ENCODE measurements around the gene GABARAP. TPM values are rescaled to one million over a fixed set of nuclear protein-coding genes. Genes with fewer than 3 reads are reported as not detected.

Gene GABARAP
- total RNA-seq, 1 donor from 2014 or later, result 147 TPM

DNA sequence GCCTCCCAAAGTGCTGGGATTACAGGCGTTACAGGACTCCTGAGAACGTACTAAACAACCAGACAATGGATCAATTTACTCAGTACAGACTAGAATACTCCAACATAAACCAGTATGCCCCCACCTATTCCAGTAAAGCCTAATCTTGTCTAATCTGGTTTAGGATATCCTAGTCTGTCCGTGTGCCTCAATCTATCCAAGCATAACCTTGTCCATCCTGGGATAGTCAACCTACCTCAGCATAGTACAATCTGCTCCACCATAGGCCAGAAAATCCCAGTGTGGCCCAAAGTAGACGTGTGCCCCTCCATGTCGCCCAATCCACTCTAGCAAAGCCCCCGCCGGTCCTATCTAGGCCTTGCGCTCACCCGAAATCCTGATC, 8.6 kb downstream of the GABARAP start:
- no peaks in the 10 kb centered on the region for H3K9me3 Mint-ChIP-seq
- intact Hi-C loops (cut with micrococcal nuclease), result loop anchor here (1.0 kb wide), 1 partner anchor 12 kb away; no protein-coding TSS in a partner anchor
- peak overlapping the region; percentile 98 for H3K4me3 Mint-ChIP-seq (ENCODE audit: low read depth)
- H3K36me3 Mint-ChIP-seq (ENCODE audit: low read depth), result peaks cover 58% of the 10 kb centered on the region
- no peak for DNase-seq (ENCODE audit: low spot score)
- peaks cover 38% of the 10 kb centered on the region for H3K4me1 Mint-ChIP-seq (ENCODE audit: low read depth)
- H3K27ac Mint-ChIP-seq, result peak overlapping the region; percentile 87
- H3K27me3 Mint-ChIP-seq (ENCODE audit: low read depth), result no peaks in the 10 kb centered on the region

GRCh38 chr17:7232114-7232513, 10.1 kb downstream of the GABARAP start:
- H3K4me3 Mint-ChIP-seq (ENCODE audit: low read depth), result peak overlapping the region; percentile 27
- peaks cover 40% of the 10 kb centered on the region for H3K4me1 Mint-ChIP-seq (ENCODE audit: low read depth)
- no peak for DNase-seq (ENCODE audit: low spot score)
- no peaks in the 10 kb centered on the region for H3K9me3 Mint-ChIP-seq
- H3K27me3 Mint-ChIP-seq (ENCODE audit: low read depth), result no peaks in the 10 kb centered on the region
- H3K36me3 Mint-ChIP-seq (ENCODE audit: low read depth), result peaks cover 63% of the 10 kb centered on the region
- intact Hi-C loops (cut with micrococcal nuclease), result no loop called here
- peak overlapping the region; percentile 17 for H3K27ac Mint-ChIP-seq

- Mint-ChIP-seq H3K27me3 (ENCODE audit: low read depth) (no peaks in the 10 kb centered on the region), H3K27ac (no peak overlapping the region), H3K36me3 (ENCODE audit: low read depth) (peaks cover 57% of the 10 kb centered on the region), H3K4me1 (ENCODE audit: low read depth) (peaks cover 20% of the 10 kb centered on the region), H3K4me3 (ENCODE audit: low read depth) (no peak overlapping the region), H3K9me3 (no peaks in the 10 kb centered on the region)
- DNase-seq (ENCODE audit: low spot score), result no peak
- intact Hi-C loops (cut with micrococcal nuclease), result no loop called here
These were observed 12.7 kb downstream of the GABARAP start for GRCh38 chr17:7229504-7229903.

- no peak for DNase-seq (ENCODE audit: low spot score)
- no peak overlapping the region for H3K27ac Mint-ChIP-seq
- no peaks in the 10 kb centered on the region for H3K27me3 Mint-ChIP-seq (ENCODE audit: low read depth)
- H3K9me3 Mint-ChIP-seq, result no peaks in the 10 kb centered on the region
- intact Hi-C loops (cut with micrococcal nuclease), result no loop called here
- peaks cover 60% of the 10 kb centered on the region for H3K36me3 Mint-ChIP-seq (ENCODE audit: low read depth)
- peaks cover 20% of the 10 kb centered on the region for H3K4me1 Mint-ChIP-seq (ENCODE audit: low read depth)
- H3K4me3 Mint-ChIP-seq (ENCODE audit: low read depth), result no peak overlapping the region
These were observed 13.3 kb downstream of the GABARAP start for GRCh38 chr17:7228920-7229319.

DNA sequence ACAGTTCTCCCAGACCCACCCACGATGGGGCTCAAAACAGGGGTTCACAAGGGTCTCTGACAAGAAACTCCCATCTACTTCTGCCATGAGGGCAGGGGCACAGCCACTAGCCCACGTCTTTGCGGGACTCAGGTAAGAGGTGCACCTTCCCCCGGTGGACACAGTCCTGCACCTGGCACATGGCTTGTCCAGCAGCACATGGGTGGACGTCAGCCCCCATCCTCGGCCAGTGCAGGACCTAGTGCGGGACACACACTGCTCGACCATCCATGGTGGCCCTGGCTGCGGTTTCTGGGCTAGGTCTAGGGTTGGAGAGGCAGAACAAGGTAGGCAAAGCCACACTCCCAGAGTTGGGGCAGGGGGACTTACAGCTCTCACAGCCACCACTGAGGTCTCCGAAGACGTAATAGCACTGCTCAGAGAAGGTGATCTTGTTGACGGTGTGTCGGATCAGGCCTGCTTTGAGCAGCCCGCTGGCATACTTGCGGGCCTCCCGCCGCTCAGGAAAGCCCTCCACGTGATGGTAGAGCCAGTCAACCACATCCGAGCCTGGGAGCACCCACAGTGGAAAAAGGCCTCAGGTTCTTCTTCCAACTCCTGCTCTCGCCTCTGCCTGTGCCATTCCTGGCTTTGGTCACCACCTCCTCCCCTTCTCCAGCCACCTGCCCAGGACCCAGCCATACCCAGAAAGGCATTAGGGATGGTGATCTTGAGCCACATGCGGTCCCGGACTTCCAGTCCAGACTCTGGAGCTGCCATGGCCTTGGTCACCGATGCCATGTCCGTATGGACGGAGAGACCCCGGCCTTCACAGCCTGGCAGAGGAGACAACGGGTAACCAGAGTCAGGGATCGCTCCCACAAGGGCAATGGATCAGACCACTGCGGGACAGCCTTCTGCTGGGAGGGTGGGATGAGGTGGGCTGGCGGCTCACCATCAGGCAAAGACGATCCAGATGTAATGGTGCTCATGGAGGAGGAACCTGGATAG, 15.2 kb downstream of the GABARAP start:
- Mint-ChIP-seq H3K36me3 (ENCODE audit: low read depth) (peaks cover 74% of the 10 kb centered on the region), H3K27me3 (ENCODE audit: low read depth) (no peaks in the 10 kb centered on the region), H3K4me3 (ENCODE audit: low read depth) (no peak overlapping the region), H3K27ac (no peak overlapping the region), H3K4me1 (ENCODE audit: low read depth) (peaks cover 6% of the 10 kb centered on the region), H3K9me3 (no peaks in the 10 kb centered on the region)
- DNase-seq (ENCODE audit: low spot score), result no peak
- intact Hi-C loops (cut with micrococcal nuclease), result no loop called here

DNA sequence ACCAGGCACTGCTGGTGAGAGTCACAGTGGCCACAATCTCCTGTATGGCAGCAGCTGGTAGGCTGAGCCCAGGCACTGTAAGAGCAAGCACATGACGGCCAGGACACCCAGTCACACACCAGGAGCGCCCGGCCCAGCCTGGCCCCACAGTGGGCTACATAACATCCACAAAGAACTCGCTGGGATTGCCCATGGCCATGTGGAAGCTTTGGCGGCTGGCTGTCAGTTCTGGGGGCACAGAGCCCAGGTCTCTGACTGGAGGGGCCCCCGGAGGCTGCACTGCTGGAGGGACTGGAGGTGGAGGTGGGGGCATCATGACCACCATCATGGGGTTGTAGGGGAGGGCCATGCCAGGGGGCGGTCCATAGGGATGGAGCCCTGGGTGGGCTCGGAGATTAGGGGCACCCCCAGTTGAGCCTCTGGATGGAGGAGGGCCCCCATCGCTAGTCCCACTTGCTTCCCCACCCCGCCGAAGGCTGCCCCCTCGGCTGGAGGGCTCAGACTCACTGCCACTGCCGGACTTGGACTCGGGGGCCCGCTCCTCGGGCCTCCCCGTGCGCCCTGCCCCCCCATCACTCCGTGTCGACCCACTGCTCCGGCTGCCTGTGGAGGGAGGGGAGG, 16.4 kb downstream of the GABARAP start:
- H3K27me3 Mint-ChIP-seq (ENCODE audit: low read depth), result no peaks in the 10 kb centered on the region
- no peaks in the 10 kb centered on the region for H3K9me3 Mint-ChIP-seq
- peaks cover 13% of the 10 kb centered on the region for H3K4me1 Mint-ChIP-seq (ENCODE audit: low read depth)
- H3K4me3 Mint-ChIP-seq (ENCODE audit: low read depth), result no peak overlapping the region
- no peak overlapping the region for H3K27ac Mint-ChIP-seq
- intact Hi-C loops (cut with micrococcal nuclease), result no loop called here
- DNase-seq (ENCODE audit: low spot score), result no peak
- H3K36me3 Mint-ChIP-seq (ENCODE audit: low read depth), result peaks cover 81% of the 10 kb centered on the region

- H3K4me3 Mint-ChIP-seq (ENCODE audit: low read depth), result no peak overlapping the region
- intact Hi-C loops (cut with micrococcal nuclease), result no loop called here
- H3K9me3 Mint-ChIP-seq, result no peaks in the 10 kb centered on the region
- no peaks in the 10 kb centered on the region for H3K27me3 Mint-ChIP-seq (ENCODE audit: low read depth)
- peaks cover 20% of the 10 kb centered on the region for H3K4me1 Mint-ChIP-seq (ENCODE audit: low read depth)
- no peak overlapping the region for H3K27ac Mint-ChIP-seq
- H3K36me3 Mint-ChIP-seq (ENCODE audit: low read depth), result peaks cover 80% of the 10 kb centered on the region
- no peak for DNase-seq (ENCODE audit: low spot score)
These were observed 17.6 kb downstream of the GABARAP start for GRCh38 chr17:7224661-7225111.

- Mint-ChIP-seq H3K36me3 (ENCODE audit: low read depth) (peaks cover 75% of the 10 kb centered on the region), H3K4me1 (ENCODE audit: low read depth) (peaks cover 25% of the 10 kb centered on the region), H3K27ac (no peak overlapping the region), H3K4me3 (ENCODE audit: low read depth) (no peak overlapping the region), H3K27me3 (ENCODE audit: low read depth) (no peaks in the 10 kb centered on the region), H3K9me3 (no peaks in the 10 kb centered on the region)
- DNase-seq (ENCODE audit: low spot score), result no peak
- intact Hi-C loops (cut with micrococcal nuclease), result no loop called here
These were observed 18.1 kb downstream of the GABARAP start for GRCh38 chr17:7224110-7224509.

GRCh38 chr17:7223375-7223774, 18.9 kb downstream of the GABARAP start:
- DNase-seq (ENCODE audit: low spot score), result no peak
- no peaks in the 10 kb centered on the region for H3K27me3 Mint-ChIP-seq (ENCODE audit: low read depth)
- no peak overlapping the region for H3K4me3 Mint-ChIP-seq (ENCODE audit: low read depth)
- peaks cover 70% of the 10 kb centered on the region for H3K36me3 Mint-ChIP-seq (ENCODE audit: low read depth)
- no peaks in the 10 kb centered on the region for H3K9me3 Mint-ChIP-seq
- H3K27ac Mint-ChIP-seq, result no peak overlapping the region
- intact Hi-C loops (cut with micrococcal nuclease), result no loop called here
- H3K4me1 Mint-ChIP-seq (ENCODE audit: low read depth), result peaks cover 30% of the 10 kb centered on the region

DNA sequence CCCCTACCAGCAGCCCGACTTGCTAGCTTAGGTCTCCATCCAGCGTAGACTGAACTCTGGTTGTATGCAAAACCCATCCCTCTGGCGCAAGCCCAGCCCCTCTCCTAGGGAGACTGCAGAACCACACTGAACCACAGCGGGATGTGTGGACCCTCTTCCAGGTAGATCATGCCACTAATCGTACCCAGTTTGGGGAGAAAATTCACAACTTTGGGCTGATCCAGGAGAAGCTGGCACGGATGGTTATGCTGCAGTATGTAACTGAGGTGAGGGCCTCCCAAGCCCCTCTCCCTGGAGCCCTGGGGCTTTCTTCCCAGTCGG, 19.3 kb downstream of the GABARAP start:
- DNase-seq (ENCODE audit: low spot score), result no peak

DNA sequence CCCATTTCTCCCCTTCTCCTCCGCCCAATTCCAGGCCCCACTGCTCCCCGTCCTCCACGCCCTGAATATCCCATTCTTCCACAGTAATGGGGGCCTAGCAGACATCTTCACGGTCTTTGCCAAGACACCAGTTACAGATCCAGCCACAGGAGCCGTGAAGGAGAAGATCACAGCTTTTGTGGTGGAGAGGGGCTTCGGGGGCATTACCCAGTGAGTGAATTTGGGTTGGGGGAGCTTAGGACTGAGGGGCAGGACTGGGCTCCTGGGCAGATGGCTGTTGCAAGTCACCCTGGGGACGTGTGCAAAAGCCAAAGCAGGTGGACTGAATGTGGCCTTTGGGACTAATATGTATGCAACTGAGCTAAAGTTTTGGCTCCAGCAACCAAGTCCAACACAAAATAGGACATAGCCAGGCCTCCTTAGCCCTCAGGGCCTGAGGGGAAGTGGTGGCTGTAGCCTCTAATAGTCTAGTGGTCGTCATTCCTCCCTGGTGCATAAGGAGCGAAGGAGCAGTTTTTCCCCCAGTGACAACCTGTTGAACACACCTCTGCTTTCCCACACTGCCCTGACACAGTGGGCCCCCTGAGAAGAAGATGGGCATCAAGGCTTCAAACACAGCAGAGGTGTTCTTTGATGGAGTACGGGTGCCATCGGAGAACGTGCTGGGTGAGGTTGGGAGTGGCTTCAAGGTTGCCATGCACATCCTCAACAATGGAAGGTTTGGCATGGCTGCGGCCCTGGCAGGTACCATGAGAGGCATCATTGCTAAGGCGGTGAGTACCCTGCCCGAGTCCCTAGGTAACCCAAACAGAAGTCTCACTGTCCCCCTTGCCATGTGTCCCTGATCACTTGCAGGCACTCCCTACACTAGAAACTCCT, 19.9 kb downstream of the GABARAP start:
- Mint-ChIP-seq H3K9me3 (no peaks in the 10 kb centered on the region), H3K4me1 (ENCODE audit: low read depth) (peaks cover 33% of the 10 kb centered on the region), H3K36me3 (ENCODE audit: low read depth) (peaks cover 61% of the 10 kb centered on the region), H3K27ac (no peak overlapping the region), H3K27me3 (ENCODE audit: low read depth) (no peaks in the 10 kb centered on the region), H3K4me3 (ENCODE audit: low read depth) (no peak overlapping the region)
- intact Hi-C loops (cut with micrococcal nuclease), result no loop called here
- no peak for DNase-seq (ENCODE audit: low spot score)

More for the DNA sequence above, 19.3 kb downstream of the GABARAP start:
- H3K4me1 Mint-ChIP-seq (ENCODE audit: low read depth), result peaks cover 30% of the 10 kb centered on the region
- intact Hi-C loops (cut with micrococcal nuclease), result no loop called here
- H3K36me3 Mint-ChIP-seq (ENCODE audit: low read depth), result peaks cover 65% of the 10 kb centered on the region
- no peaks in the 10 kb centered on the region for H3K9me3 Mint-ChIP-seq
- H3K4me3 Mint-ChIP-seq (ENCODE audit: low read depth), result no peak overlapping the region
- H3K27ac Mint-ChIP-seq, result no peak overlapping the region
- no peaks in the 10 kb centered on the region for H3K27me3 Mint-ChIP-seq (ENCODE audit: low read depth)

GRCh38 chr17:7221278-7222092, 20.8 kb downstream of the GABARAP start:
- Mint-ChIP-seq H3K4me1 (ENCODE audit: low read depth) (peaks cover 36% of the 10 kb centered on the region), H3K4me3 (ENCODE audit: low read depth) (peak overlapping the region; percentile 99)

More at GRCh38 chr17:7221278-7222092, 20.8 kb downstream of the GABARAP start:
- intact Hi-C loops (cut with micrococcal nuclease), result loop anchor here (1.0 kb wide), 2 partner anchors 13 to 73 kb away; partner anchors contain the start of genes DVL2 and YBX2
- Mint-ChIP-seq H3K27ac (peak overlapping the region; percentile 91), H3K9me3 (no peaks in the 10 kb centered on the region), H3K27me3 (ENCODE audit: low read depth) (no peaks in the 10 kb centered on the region), H3K36me3 (ENCODE audit: low read depth) (peaks cover 53% of the 10 kb centered on the region)
- DNase-seq (ENCODE audit: low spot score), result no peak
